GM19397 (cell line): ENCODE data around the gene PPFIBP2.
"Not testable (repeated sequence)": the region's sequence is repeated elsewhere in the genome, so short reads cannot be mapped to it uniquely, and the experiment has no call there.

Experiments used
- ATAC-seq: cut with Tn5 transposase; IDR thresholded peaks from one replicate; pipeline ENCODE4 v1.9.1; 2021; ENCODE audit warnings: mild to moderate bottlenecking, moderate library complexity; ENCODE audit not compliant: unreplicated experiment

Gene PPFIBP2

DNA sequence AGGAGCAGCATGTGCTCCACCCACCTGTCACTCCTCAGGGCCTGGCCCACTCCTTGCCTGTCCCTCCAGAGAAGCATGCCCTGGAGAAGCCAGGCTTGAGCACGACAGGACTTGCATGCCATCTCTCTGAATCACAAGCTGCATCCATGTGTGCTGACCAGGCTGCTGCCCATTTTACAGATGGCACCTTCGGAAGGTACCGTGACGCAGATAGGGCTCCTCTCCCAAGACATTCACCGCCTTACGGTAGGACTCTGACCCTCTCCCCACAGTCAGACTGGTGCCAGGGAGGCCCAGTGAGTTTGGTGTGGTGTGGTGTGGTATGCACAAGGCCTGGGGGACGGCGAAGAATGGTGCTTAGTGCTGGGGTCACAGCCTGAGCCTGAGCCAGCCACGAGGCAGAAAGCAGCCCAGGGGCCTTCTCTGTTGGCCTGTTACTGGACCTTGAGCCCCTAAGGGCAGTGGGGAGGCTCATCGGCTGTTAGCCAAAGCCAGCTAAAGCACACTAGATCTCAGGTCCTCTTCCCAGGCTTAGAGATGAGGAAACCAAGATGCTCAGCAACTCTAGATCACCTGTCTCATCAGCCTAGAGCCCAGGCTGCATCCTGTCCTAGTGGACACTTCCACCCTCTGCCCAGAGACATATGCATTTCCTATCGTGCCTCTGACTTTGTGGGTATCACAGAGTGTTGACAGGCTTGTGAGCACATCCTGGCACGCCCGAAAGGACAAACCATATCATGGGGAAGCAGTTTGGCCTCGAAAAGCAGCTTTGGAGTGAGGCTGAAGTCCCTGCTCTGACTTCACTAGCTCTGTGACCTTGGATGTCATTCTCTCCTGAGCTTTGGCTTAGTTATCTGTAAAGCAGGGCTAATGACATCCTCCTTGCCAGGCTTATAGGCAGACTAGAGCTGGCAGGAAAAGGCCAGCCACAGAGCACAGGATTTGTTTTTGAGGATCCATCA, 141.7 kb downstream of the PPFIBP2 start:
- ATAC-seq = no peak

- ATAC-seq = no peak
These were observed 142.9 kb downstream of the PPFIBP2 start for GRCh38 chr11:7656704-7657103.

GRCh38 chr11:7657306-7658025, 143.7 kb downstream of the PPFIBP2 start:
- ATAC-seq = peak; percentile 40

DNA sequence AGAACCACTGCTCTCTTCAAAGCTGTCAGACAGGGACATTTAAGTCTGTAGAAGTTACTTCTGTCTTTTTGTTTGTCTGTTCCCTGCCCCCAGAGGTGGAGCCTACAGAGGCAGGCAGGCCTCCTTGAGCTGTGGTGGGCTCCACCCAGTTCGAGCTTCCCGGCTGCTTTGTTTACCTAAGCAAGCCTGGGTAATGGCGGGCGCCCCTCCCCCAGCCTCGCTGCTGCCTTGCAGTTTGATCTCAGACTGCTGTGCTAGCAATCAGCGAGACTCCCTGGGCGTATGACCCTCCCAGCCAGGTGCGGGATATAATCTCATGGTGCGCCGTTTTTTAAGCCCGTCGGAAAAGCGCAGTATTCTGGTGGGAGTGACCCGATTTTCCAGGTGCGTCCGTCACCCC, 149.7 kb downstream of the PPFIBP2 start:
- not testable (repeated sequence) for ATAC-seq

DNA sequence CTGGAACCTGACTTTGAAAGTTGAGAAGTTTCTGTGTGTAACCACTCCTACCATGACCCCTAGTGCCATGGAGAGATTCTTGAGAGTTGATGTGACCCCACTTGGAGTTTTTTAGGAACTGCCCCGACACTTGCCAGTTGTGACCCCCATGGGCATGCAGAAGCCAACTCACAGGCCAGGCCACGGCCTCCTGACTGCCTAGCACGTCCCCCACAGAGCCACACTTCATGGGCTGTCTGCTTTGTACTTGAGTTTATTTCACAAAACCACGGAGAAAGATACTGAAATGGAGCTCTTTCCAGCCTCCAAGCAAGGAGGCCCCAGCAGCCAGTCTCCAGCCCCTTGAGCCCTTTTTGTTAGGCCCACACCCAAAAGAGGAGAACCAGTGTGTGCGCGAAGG, 151.1 kb downstream of the PPFIBP2 start:
- ATAC-seq = no peak

DNA sequence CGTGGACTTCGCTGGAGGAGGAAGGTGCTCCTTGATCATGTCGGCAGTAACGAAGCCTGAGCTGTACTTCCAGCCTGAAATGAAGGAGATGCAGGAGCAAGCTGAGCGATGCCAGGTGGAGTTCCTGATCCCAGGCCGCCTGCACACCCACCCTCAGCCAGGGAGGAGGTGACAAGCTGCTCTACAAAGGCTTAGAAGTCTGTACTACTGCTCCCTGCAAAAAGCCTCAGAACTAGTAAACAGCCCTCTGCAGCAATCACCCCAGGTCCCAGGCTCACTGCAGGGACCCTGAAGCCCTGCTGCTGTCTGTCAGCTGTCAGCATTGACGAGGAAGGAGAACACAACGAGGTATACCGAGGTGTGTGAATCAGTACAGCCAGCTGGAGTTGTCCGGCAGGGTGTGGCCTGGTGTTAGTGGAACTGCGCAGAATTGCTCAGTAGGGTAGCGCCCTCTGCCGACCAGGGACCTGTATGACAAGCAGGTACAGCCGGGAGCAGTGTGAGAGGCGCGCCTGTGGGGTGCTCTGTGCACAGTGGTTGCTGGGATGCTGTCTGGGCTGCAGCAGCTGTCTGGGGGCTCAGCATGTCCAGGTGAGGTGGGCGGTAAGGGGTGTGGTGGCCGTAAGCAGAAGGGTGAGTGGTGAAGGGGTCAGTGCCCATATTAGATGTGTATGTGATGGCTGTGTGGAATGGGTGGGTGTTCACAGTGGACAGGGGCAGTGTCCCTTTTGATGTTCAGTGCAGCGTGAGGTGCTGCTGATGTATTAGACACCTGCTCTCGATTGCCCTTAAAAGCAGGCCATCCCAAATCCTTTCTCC, 151.9 kb downstream of the PPFIBP2 start:
- peak; percentile 97 for ATAC-seq

GRCh38 chr11:7666292-7666866, 152.6 kb downstream of the PPFIBP2 start:
- ATAC-seq = no peak

GRCh38 chr11:7667460-7667859, 153.7 kb downstream of the PPFIBP2 start:
- no peak for ATAC-seq

- ATAC-seq = no peak
These were observed 154.7 kb downstream of the PPFIBP2 start for GRCh38 chr11:7668464-7668863.

DNA sequence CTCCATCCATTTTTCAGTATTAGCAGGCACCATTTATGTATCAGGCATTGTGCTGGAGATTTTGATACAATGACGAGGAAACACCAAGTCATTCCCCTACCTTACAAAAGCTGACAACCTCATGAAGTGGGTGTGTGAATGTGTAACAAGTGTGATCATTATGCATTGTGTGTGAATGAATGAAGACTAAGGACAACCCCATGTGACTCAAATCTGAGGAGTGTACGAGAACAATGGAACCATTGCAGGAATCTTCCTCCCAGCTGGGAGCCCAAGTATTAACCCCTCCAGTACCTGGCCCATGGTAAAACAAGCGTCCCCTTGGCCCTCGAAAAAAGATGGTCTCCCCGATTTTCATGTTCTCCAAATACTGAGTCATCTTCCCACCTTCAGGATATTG, 155.1 kb downstream of the PPFIBP2 start:
- no peak for ATAC-seq

DNA sequence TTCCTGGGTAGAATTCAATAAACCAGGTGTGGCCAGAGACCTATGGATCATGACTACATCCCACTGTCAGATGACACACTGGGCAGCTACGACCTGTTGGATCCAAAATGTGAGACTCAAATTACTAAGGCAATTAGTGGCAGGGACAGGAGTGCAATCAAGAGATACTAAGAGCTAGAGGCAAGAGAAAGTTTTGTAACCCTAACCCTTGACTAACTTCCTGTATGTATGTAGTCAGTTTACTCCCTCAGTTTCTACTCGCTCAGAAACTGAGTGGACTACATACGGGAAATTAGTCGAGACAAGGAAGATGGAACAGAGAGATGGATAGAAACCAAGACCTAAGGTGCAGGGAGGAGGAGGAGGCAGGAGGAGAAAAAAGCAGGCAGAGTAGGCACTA, 156.8 kb downstream of the PPFIBP2 start:
- ATAC-seq = no peak

GRCh38 chr11:7671347-7672215, 157.8 kb downstream of the PPFIBP2 start:
- peak; percentile 50 for ATAC-seq

GRCh38 chr11:7672276-7672959, 158.6 kb downstream of the PPFIBP2 start:
- peak; percentile 38 for ATAC-seq

DNA sequence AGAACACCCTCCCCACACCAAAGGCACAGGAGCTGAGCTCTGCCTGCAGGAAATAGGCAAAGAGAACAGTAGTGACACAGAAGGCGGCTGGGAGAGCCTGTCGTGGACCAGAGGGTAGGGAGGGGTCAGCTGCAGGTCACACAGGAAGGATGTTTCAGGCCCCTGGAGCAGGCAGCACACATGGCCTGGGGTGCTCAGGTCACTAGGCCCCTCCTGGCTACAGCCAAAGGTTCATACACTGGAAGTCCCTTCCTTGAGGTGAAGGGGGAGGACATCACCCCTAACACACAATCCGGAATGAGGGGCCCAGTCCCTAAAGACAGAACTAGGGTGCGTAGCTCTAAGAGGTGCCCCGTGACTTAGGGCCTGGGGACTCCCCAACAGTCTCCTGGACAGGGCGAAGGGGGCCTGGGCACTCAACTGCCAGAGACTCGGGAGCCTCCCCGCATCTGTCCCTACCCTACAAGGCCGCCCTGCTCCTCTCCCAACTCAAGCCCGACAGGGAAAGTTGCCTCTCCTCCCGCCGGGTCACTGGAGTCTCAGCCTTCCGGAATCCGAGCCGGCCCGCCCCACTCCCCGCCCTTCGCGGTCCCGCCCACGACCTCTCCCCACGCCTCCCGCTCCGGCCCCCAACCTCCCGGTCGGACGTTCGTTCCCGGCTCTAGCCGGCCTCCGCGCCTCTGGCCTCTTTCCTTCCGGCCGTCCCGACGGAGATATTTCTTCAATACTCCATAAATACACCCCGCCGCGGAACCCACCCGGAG, 159.3 kb downstream of the PPFIBP2 start, which contains the start of gene CYB5R2:
CYB5R2 (minus strand) TSS at position 541 of the 764 bp plus-strand sequence. CDS start 675 bp downstream, outside the sequence.
- no peak for ATAC-seq

DNA sequence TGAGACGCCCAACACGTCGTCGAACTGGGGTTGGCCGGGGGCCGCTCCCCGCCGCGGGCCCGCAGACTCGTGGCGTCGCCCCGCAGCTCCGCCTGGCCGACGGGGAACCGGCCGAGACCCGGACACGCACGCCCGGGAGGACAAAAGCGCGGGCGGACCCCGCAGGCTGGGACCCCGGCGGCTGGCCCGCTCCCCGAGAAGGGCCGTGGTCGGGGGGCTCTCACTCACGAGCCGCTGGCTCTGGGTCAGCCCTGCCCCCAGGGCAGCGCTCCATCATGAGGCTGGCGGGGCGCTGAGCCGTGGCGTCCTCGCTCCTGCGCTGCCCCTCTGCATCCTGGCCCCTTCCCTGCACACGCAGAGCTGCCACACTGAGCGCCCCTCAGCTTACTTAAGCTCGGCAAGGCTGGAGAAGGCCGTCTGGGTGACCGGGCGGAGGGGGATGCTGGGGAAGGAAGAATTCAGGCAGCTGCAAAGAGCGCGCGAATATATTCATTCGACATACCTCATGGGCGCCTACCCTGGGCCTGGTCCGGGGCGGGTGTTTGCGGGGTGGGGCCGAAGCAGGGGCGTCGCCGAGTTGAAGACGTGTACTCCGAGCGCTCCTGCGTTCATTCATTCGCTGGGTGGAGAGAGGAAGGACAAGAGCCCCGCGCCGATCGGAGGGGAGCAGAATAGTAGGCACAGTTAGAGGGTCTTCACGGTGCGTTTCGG, 160.1 kb downstream of the PPFIBP2 start:
- ATAC-seq = no peak

DNA sequence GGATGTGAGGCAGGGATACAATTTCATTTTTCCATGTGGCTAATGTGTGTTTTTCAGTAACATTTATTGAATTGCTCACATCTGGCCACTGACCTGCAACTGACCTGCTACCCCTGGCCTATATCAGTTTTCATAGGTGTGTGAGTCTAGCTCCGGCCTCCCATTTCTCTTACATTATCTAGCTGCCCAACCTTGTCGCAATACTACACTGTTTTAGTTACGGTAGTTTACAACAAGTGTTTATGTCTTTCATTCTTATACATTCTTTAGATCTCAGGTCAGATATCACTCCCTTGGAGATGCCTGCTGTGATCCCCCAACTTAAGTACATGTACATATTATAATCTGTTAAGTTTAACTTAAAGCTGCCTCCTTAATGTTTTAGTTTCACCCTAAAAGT, 161.8 kb downstream of the PPFIBP2 start:
- ATAC-seq = no peak

DNA sequence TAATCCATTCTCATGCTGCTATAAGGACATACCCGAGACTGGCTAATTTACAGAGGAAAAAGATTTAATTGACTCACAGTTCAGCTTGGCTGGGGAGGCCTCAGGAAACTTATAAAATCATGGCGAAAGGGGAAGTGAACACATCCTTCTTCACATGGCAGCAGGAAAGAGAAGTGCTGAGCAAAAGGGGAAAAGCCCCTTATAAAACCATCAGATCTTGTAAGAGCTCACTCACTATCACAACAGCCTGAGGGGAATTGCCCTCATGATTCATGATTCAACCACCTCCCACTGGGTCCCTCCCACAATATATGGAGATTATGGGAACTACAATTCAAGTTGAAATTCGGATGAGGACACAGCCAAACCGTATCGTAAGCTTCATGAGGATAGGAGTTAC, 163.3 kb downstream of the PPFIBP2 start:
- no peak for ATAC-seq

GRCh38 chr11:7677796-7678201, 164.0 kb downstream of the PPFIBP2 start:
- ATAC-seq = no peak
